Cortex of kidney (tissue), 1 donor: ENCODE results near the gene CCZ1B.
"Not testable (repeated sequence)": the region's sequence is repeated elsewhere in the genome, so short reads cannot be mapped to it uniquely, and the experiment has no call there.

ENCODE experiments used
- DNase-seq: peaks from one replicate; lab custom pipeline; 2025; lab: John Stamatoyannopoulos, UW

The CCZ1B gene

DNA sequence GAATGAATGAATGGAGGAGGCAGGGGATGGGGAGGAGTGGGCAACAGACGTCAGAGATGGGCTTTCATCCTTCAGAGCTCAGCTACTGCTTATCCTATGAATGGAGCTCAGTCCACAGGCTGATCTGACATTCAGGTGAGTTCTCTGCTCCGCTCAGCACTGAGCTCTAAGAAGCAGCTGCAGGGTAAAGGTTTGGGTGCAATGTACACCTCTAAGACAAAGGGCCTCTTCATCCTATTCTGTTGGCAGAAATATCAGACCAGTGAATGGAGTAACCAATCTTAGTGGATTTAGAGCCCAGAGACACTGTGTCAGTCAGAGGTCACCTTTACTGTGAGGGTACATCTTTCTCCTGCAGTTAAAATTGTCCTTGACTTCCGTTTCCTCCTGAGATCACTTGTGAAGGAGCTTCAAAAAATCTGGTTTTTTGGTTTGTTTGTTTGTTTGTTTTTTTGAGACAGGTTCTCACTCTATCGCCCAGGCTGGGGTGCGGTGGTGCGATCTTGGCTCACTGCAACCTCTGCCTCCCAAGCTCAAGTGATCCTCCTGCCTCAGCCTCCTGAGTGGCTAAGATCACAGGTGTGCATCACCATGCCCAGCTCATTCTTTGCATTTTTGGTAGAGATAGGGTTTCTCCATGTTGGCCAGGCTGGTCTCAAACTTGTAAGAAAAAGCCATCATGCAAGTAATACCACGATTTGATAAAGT lies 5.1 kb upstream of the CCZ1B start:
- DNase-seq, result no peak

DNA sequence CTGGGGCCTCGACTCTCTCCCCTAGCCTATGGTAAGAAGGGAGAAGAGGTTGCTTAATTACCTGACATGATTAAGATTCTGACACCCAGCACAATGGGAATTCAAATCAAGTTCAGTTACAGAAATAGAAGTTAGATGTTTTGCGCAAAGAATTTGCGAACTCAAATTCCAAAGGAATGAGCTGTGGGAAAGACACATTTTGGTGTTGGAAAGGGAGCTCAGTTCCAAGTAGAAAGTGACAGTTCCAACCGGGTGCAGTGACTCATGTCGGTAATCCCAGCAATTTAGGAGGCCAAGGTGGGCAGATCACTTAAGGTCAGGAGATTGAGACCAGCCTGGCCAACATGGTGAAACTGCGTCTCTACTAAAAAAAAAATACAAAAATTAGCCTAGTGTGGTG lies 4.0 kb upstream of the CCZ1B start:
- DNase-seq, result not testable (repeated sequence)

DNA sequence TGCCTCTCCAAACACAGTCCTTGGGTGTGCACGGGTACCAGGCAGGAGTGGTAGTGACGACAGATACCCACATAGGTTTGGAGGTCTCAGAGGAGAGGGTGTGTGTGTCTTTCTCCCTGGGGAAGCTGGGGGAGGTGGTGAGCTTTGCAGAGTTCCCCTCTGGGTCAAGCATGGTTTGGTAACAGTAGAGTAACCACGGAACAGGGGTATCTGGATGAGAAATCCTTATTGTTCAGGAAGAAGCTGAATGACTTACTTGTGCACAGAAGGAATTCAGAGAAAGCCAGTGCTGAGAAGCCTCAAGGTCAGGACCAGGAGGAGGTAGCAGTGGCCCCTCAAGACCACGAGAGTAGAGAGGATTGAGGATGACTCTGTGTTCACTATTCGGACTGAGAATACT lies 3.5 kb upstream of the CCZ1B start:
- not testable (repeated sequence) for DNase-seq

DNA sequence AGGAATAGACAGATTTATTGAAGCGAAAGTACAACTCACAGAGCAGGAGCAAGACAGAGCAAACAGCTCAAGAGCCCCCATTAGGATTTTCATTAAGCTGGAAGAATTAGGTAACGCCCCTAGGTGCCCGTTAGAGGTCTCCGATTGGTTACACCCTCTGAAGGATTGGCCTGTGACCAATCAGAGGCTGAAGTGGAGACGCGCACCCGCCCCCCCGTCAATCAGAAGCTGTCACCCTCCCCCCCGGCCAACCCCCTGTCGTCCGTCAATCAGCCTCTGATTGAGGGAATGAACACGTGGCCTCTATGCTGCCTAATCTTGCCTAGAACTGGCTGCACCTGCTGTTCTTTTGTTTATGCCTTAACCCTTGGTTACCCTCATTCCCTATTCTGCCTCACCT lies 1.1 kb upstream of the CCZ1B start:
- DNase-seq, result not testable (repeated sequence)

DNA sequence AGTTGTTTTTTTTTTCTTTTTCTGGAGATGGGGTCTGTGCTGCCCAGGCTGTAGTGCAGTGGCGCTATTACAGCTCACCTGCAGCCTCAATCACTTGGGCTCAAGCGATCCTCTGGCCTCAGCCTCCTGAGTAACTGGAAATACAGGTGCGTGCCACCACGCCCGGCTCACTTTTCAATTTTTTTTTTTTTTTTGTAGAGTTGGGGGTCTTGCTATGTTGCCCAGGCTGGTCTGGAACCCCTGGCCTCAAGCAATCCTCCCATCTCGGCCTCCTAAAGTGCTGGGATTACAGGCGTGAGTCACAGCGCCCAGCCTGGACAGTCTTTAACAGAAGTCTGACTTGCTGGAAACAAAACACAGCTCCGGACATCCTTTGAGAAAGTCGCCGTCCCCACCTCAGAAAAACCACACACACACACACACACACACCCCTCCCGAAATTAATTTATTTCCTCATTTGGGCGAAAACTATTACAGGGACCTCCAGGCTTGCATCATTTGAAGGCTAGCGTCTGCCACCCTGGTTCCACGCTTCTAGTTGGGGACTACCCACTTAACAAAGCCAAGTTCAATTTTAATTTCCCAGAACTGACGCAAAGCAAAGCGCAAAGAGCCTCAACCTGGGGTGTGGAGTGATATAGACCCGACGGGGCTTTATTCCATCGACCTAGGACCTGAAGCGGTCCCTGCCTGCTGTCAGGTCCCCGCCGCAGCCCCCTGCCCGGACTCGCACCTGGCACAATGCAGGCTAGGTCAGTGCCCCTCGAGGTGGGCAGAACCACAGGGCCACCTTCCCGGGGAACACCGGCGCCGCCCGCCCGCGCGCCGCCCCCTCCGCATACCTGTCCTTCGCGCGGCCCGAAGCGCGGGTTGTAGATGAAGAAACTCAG lies 594 bp downstream of the CCZ1B start:
- DNase-seq, result not testable (repeated sequence)

DNA sequence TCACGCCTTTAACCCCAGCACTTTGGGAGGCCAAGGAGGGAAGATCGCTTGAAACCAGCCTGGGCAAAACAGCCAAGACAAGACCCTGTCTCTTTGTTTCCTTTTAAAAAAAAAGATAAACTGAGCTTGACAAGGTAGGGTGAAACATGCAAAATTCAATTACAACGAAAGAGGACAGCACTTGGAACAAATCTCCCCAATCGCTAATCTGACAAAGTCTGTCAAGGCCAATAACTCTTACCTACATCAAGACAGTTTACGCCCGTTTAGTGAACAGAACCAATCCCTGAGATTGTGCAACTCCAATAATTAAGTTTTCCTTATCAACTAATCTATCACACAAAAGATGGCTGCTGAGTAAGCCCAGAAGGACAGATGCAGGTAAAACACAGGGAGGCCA lies 4.5 kb downstream of the CCZ1B start:
- DNase-seq, result not testable (repeated sequence)

DNA sequence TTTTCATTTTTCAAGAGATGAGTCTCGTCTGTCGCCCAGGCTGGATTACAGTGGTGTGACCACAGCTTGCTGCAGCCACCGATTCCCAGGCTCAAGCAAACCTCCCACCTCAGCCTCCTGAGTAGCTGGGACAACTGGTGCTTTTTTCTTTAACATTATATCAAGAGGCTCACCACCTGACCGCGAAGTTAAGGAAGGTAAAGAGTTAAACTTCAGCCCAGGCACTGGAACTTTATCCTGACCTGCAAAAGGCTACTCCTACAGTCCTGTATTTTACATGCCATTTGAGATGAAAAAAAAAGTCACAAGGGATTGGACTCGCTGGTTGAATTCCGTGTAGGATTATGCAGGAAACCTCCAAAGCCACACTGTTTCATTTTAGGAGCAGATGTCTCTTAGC lies 10.6 kb downstream of the CCZ1B start:
- not testable (repeated sequence) for DNase-seq

DNA sequence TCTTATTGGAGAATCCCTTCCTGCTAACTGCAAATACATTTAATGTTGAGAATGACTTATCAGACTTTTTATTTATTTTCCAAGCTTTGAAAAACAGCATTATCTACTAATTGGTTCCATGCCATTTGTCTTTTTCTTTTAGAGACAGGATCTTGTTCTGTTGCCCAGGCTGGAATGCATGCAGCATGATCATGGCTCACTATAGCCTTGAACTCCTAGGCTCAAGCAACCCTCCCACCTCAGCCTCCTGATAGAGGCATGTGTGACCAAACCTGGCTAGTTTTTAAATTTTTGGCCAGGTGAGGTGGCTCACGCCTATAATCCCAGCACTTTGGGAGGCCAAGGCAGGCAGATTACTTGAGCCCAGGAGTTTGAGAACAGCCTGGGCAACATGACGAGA lies 13.1 kb downstream of the CCZ1B start:
- DNase-seq, result not testable (repeated sequence)

DNA sequence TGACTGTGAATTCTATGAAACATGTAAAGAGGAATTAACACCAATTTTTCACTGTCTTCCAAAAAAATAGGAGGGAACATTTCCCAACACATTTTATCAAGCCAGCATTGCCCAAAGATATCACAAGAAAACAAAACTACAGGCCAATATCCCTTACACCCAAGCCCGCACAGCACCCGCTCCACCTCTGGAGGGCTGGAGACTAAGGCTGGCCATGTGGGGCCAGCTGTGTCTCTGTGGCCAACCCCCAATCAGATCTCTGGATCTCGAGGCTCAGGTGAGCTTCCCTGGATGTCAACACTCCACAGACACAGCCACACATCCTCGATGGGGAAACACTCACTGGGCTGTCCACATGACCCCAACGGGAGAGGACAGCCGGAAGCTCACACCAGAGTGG lies 18.1 kb downstream of the CCZ1B start:
- DNase-seq, result not testable (repeated sequence)

DNA sequence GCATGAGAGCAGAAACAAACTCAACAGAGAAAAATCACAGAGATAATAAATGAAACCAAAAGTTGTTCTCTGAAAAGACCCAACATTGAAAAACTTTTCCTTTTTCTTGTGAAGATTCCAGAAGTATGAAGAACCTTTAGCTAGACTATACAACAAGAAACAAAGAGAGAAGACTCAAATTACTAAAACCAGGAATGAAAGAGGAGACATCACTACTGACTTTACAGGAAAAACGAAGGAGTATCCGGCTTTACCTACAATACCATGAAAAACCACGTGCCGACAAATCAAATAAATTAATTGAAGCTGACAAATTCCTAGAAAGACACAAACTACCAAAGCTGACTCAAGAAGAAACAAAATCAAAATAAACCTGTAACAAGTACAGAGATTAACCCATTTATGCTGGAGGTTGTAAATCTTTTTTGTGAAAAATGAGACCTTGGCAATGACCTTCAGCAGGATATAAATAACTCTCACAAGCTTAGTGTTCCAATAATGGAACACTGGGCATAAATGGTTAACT lies 18.6 kb downstream of the CCZ1B start:
- not testable (repeated sequence) for DNase-seq

DNA sequence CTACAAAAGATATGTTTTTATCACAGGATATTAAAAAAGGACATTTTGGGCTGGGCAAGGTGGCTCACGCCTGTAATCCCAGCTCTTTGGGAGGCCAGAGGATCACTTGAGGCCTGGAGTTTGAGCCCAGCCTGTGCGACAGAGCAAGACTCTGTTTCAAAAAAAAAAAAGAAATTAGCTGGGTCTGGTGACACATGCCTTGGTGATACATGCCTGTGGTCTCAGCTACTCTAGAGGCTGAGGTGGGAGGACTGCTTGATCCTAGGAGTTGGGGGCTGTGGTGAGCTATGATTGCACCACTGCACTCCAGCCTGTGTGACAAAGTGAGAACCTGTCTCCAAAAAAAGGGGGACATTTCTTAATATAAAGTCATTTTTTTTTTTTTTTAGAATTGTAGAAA lies 25.7 kb downstream of the CCZ1B start:
- not testable (repeated sequence) for DNase-seq

DNA sequence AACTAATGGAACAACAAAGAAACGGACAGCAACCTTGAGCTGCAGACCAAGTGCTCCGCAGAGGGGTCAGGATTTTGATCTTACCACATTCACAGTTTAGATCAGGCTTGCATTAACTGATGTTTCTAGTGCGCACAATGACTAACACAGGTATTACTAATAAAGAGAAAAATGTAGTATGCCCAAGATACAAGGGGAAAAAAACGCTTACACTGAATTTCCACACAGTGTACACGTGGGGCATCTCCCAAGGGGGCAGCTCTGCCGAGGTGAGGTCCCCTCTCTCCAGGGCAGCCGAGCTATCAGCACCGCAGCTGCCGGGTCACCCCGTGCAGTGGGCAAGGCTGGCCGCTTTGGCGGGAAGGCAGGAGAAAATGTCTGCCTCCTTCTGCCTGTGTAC lies 26.2 kb downstream of the CCZ1B start:
- DNase-seq, result not testable (repeated sequence)

DNA sequence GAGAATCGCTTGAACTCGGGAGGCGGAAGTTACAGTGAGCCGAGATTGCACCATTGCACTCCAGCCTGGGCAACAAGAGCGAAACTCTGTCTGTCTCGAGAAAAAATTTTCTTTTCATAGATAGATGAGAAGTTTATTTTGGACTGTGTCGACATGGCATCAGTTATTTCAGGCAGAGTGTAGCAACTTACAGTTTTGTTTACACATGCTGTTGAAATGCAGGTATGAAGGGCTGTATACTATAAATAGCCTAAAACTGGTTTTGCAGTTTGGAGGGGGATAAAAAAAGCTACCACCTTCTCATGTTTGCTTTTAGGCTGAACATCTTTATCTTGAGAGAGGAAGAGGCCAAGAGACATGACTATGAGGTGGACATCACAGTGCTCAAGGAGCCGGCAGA lies 28.0 kb downstream of the CCZ1B start:
- not testable (repeated sequence) for DNase-seq

DNA sequence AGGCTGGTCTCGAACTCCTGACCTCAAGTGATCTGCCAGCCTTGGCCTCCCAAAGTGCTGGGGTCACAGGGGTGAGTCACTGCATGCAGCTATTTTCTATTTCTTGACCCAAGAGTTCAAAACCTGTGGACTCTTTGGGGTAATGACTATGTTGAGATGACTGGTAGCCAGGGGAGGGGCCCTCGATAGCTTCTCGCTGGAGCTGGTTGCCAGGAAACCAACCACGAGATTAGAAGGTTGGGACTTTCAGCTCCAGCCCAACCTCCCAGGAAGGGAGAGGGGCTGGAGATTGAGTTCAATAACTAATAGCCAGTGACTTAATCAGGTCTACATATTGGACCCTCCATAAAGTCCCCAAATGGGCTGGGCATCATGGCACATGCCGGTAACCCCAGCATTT lies 28.9 kb downstream of the CCZ1B start:
- DNase-seq, result not testable (repeated sequence)

DNA sequence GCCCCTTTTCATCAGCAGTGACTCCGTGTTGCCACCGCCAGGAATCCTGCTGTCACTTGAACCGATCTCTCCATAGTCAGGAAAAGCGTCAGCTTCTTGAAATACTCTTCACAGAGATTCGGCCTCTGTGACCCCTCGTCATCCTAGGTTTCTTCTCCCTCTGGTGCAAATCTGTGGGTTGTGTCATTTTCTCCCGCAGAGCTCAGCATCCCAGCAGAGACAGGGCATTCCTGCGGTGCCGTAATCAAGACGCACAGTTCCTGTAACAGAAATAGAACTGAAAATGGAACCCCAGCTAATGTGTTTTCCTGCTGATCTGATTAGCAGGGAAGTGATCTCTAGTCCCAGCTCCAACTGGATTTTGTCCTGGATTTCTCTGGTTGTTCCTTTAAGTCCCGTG lies 31.8 kb downstream of the CCZ1B start:
- DNase-seq, result not testable (repeated sequence)

DNA sequence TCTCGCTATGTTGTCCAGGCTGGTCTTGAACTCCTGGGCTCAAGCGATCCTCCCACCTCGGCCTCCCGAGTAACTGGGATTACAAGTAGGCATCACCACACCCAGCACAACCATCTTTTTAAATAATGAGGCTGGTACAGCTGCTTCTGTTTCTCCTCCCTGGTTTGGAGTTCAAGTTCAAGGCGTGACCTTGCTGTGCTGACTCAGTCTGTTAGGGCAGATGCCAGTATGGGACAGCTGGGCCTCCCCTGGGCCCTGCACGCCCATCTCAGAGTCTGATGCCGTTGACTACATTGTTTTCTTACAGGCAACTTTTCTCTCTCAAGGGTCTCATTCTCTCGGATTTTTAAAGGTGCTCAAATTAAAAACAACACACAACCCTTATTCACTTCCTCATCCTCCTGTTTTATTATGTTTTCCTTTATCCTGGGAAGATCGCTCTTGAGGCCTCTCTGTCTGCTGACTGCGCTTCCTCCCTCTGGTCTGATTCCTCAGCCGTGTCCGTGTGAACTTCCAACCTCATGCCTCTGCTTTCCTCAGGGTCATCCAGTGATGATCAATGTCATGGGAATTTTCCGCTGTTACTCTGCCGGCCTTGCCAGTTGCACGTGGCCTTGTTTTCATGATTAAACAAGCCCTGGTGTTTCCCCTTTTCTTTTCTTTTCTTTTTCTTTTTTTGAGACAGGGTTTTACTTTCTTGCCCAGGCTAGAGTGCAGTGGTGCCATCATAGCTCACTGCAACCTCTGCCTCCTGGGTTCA lies 33.8 kb downstream of the CCZ1B start:
- DNase-seq, result not testable (repeated sequence)

DNA sequence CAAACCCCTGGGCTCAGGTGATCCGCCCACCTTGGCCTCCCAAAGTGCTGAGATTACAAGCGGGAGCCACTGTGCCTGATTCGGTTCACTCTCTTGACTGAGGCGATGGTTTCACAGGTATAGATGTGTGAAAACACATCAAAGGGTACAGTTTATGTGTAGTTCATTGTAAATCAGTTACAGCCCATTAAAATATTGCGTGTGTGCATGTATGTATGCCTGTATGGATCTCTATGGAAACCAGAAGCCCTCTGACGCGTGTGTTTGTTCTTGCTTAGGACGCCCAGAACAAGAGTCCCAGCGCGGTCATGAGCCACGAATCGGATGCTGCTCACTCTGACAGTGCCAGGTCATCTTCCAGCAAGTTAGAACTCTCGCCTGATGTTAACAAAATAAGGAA lies 36.7 kb downstream of the CCZ1B start:
- DNase-seq, result not testable (repeated sequence)

DNA sequence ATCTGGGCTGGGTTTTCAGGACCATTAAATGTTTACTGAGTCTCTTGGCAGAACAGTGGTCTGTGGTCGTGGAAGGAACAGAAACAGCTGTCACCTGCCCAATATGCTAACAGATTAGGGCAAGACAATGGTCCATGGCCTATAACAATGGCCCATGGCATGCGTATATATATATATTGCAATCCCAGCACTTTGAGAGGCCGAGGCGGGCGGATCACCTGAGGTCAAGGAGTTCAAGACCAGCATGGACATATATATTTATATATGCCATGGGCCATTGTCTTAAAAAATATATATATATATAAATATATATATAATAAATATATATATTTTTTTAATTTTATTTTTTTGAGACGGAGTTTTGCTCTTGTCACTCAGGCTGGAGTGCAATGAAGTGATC lies 44.5 kb downstream of the CCZ1B start:
- not testable (repeated sequence) for DNase-seq

DNA sequence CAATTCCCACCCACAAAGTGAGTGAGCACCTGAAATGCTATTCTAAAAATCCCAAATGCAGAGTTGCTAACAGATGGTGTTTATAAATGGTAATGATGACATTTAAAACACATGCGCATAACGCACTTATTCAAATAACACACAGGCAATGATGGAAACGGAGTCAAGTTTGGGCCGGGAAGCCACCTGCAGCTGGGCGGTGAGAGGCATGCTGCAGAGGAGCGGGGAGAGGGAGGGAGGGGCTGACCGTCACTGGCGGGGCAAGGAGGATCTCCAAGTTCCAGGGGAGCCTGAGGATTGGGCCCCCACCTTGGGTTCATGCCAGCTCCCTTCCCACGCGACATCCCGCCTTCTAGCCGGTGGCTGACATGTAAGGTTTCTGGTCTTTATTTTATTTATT lies 64.9 kb downstream of the CCZ1B start:
- DNase-seq, result not testable (repeated sequence)

DNA sequence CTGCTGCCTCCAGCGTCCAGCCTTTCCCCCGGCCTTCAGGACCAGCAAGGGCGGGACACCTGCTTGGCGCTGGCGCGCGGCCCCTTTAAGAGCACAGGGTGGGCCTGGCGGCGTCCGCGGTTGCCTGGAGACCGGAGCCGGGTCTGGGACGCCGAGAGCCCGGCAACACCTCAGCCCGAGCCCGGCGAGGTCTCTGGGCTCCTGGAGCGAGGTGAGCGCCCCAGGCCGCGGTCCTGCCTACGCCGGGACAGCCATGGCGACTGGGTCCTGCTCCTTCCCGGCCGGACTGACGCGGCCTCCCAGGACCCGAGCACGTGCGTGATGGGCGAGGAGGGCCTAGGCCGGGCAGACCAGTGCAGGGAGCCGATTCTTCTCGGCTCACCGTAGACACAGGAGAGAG lies 72.1 kb downstream of the CCZ1B start, which contains the start of gene RSPH10B2:
RSPH10B2 (plus strand) TSS at position 140 of the 400 bp plus-strand sequence. CDS start 3,575 bp downstream, outside the sequence.
- not testable (repeated sequence) for DNase-seq

DNA sequence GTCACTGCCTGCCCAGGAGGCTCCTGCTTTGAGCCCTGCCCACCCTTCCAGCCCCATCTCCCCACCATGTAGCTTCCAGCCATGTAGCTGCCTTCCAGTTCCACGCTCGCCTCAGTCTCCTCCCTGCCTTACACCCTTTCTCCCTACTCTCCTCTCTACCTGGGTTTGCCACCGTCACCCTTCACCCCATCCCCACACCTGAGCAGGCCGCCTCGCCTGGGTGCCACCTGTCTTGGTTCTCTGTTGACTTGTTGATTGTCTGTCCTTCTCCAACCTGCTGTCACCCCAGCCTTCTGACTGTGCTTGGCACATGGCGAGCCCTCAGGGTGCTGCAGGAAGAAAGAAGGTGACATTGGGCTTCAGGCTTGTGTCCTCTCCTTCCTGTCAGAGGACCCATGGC lies 75.9 kb downstream of the CCZ1B start:
- not testable (repeated sequence) for DNase-seq

DNA sequence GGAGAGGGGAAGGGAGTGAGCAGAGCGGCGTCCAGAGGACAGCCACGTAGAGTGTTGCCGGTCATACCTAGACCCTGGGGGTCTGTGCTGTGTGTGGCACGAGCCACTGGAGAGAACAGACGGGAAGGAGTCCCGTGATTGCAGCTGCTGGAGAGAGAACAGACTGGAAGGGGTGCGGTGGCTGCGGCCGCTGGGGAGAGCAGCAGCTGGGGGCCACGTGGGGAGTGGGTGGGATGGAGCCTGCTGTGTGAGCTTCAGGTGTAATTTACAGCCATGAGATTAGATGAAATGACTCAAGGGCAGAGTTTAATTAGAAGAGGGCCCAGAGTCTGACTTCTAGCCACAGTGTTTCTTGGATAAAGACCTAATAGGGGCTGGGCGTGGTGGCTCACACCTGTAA lies 76.7 kb downstream of the CCZ1B start:
- not testable (repeated sequence) for DNase-seq
